Erythroblast (primary cell): ENCODE data around the gene GATA3.

ENCODE experiments used
- GATA1 ChIP-seq: IDR thresholded peaks from 2 replicates; pipeline ENCODE4 v1.6.1; 2011; ENCODE audit warnings: low read depth, mild to moderate bottlenecking, control low read depth, low read length, moderate library complexity
- POLR2A ChIP-seq: IDR thresholded peaks from 2 replicates; pipeline ENCODE4 v1.6.1; 2011; ENCODE audit warnings: mild to moderate bottlenecking, low read length

DNA sequence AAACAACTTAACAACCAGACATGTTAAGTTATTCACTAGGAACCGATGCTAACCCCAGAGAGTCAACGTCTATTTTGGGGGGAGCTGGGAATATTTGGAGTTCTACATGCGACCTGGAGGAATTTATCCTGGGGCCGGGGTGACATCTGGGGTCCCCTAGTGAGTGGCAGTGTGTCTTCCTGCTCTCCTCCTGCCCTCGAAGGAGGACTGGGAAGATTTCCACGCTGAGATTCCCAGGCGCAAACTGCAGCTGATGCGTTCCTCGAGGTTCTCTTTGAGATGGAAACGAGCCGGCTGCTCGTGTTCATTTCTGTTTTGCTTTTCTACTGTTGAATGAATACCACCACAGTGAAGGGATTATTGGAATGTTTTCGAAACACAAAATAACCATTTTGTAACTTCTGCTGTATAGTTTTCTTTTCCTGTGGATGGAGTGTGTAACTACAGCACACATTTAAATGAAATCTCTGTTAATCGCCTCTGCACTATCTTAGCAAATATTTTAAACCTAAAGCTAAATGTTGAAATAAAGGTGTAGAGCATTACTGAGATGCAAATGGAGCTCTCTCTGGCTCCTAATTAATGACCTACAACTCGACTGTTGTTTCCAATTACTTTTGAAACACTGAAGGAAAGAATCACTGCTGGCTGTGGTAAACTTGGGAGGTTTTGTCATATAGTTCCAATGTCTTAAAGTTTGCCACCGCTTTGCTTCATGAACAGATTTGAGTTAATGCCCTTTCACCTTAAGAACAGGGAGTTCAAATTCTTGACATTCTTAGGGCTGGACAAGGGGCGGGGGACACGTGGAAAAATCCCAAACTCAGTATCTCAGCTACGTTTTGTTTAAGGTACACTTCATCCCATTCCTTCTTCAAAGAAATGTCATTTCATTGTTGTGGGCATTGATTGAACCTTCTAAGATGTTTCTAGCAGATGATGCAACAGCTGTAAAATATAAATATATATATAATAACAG lies 21.1 kb downstream of the GATA3 start:
- TF ChIP-seq POLR2A: no peak
- TF ChIP-seq GATA1: no peak
